ENCODE data around the gene NUMA1.

DNA sequence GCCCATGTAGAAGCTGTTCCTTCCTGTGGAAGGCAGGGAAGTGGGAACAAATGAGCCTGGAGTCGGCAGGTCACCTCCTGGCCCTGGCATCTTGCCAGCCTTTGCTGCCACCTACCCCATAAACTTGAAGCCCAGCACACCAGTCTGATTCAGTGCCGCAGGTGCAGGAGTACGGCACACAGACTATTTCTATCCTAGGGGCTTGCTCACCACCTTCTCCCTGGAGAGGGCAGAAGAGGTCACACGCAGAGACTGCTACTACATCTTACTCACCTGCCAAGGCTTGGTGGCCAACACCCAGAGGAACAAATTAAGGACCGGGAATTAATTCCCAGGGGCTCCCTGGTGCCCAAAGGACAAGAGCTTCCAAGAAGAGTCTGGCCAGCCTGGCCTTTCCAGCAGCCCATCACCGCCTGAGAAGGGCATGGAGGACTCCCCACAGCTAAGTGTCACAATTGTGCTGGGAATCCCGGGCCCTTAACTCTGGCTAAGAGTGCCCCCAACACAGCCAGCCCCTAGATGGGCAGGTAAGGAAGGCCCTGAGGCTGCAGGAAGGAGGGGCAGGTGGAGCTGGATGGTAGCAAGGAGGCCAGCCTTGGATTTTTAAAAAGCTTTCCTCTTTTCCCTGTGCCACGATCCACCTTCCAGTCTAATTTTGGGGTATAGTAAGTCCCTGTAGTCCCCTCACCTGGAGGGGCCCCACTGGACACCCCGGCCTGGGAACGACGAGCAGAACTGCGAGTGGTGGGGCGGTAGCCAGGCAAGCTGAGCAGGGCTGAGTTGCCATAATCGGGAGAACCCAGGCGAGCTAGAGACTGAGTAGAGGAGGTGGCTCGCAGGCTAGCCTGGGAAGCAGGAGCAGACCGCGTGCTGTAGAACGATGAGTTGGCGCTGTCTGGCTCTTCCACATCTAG, 74.7 kb downstream of the NUMA1 start:
- TF ChIP-seq FOXM1 (IDR thresholded peaks at IDR 0.05; ENCODE audit: borderline replicate concordance): no peak
- no peak for TF ChIP-seq BHLHE40 (IDR thresholded peaks at IDR 0.05; ENCODE audit: borderline replicate concordance)
- no peak for TF ChIP-seq ZNF384 (IDR thresholded peaks at IDR 0.05)
- no peak for TF ChIP-seq TARDBP (IDR thresholded peaks at IDR 0.05)

Measured in HEK293T (cell line).